GM20431 (cell line): ENCODE results near the gene CDH20.
"Not testable (repeated sequence)": the region's sequence is repeated elsewhere in the genome, so short reads cannot be mapped to it uniquely, and the experiment has no call there.

Experiments
- in situ Hi-C: fragments of 300-500 bp; cut with MseI, MboI; formaldehyde crosslinking; loops from one replicate; pipeline ENCODE4 v1.15.0; 2020; ENCODE audit warnings: low sequenced_read_pairs; ENCODE audit not compliant: unreplicated experiment

The CDH20 gene

DNA sequence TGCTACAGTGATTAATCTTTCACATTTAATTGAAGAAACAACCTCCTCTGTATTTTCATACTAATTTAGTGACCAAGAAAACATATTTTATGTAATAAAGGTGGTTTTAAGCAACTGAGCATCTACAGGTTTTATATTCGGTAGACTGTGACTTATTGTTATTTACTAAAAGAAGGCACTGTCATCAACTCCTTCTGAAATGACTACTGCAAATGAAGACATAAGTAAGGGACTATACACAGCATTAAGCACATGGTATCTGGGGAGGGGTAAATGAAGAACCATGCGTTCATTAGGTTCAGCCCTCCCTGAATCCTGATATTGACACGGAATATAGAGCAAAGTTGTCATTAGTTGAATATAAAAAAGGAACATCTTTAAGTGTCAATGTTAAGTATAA, 4.3 kb downstream of the CDH20 start:
- in situ Hi-C loops: no loop called here

DNA sequence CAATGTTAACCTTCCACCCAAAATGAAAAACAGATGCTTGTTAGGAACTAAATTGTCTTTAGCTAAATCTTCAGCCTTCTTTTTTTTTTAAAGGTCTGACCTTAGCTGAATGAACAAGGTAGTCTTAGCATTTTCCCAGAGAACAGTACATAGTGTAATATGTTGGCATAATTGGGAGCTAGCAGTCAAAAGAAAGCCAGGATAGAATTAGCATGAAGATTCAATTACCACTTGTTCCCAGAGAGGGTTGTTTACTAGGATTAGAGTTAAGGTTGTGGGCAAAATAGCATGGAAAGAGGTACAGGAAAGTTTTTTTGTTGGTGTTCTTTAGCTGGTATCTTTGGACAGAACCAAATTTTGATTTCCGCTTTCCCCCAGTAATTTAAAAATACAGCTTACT, 6.9 kb downstream of the CDH20 start:
- in situ Hi-C loops: no loop called here

DNA sequence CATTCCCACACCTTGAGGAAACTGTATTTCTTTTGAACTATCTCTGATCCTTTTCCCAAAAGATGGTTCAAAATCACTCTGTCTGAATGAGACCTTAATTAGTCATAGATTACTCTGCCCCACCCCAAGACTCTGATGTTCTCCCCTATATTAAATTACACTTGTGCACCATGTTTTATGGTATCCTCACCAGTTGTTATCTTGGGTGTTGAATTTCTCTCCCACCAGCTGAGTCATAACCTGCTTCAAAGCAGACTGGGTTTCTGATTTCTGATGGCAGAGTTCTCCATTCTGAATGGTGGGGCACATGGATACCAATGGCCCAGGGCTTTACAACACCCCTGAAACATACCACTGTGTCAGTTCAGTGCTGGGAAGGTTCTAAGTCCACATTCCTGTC, 15.0 kb downstream of the CDH20 start:
- in situ Hi-C loops: no loop called here

DNA sequence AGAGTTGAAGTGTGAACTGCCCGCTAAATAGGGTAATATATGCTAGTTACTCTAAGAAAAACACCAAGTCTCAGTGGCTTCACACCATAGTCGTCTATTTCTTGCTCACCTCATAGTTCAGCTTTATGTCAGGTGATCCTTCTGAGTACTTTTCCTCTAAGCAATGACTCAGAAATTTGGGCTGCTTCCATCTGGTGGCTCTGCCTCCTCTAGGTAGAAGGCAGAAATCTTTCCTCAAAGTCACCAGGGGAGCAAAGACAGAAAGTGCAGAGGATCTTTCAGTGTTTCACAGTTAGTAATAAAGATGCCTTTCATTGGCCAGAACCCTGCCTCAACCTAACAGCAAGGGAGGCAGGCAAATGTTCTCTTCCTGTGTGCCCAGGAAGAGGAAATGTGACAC, 17.3 kb downstream of the CDH20 start:
- in situ Hi-C loops: no loop called here

DNA sequence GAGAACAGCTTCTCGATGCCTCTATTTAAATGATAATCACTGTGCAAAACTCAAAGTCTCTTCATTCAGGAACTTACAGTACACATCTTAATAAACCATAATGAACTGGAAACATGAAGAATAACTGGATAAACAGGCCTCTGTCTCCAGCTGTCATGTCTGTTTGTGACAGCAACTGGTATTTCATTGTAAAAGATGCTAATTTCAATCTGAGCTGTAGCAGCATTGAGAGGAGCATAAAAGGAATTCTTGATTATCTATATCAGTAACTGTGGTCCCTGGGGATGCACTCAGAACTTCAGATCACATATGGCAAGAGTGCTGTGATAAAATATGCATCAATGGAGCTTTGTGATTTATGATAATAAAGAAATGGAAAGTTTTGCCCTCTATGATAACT, 18.8 kb downstream of the CDH20 start:
- in situ Hi-C loops: no loop called here

DNA sequence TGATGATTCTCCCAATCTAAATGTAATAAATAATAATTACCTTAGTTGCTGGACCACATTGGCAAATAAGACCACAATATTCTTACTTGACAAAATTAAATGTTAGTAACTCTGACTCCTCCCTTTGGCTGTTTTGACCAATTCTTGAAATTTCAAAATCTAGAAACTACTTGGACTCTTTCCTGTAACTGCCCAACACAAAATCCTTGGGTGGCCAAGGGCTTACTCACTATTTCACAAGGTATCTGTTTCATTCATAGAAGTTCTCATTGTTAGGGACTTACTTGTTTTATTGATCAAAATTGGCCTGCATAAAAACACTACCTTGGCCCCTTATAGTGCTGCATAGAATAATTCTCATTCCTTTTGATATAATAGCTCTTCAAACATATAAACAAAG, 19.4 kb downstream of the CDH20 start:
- in situ Hi-C loops: no loop called here

DNA sequence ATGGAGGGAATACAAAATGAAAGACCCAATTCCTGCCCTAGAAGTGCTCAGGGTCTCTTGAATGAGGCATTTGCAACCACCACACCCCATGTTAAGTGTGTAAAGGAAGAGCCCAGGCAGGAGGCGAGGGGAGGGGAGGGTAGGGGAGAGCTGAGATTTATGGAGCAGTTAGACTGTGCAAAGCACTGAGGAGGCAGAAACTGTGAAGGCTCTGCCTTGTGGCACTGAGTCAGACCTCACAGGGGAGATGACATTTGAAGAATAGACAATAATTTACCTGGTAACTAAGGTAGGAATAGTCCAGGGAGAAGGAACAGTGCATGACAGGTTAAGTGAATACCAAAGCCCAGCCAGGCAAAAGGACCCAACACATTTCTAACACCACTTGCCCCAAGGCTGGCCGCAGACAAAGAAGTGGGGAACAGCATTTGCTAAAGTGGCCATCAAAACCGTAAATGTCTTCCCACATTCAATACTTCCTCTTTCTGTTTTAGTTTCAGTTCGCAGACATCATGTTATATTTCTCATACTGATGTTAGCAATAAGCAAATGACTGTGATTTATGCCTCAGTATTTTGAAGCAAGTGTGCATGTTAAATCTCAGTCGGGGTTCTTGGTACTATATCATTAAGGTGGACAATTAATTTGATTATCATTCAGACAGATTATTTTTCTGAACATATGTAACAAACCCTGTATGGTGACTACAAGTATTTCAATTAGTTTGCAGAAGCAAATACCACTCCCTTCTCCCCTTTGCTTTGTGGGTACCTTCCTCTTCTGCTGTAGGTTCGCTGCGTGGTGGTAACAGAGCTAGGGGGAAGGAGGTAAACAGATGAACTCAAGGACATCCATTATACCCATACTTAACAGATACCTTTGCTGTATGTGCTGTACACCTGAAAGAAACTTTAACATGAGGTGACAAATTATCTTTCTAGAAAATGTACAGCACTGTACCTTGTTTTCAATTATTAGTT, 27.5 kb downstream of the CDH20 start:
- in situ Hi-C loops: no loop called here

DNA sequence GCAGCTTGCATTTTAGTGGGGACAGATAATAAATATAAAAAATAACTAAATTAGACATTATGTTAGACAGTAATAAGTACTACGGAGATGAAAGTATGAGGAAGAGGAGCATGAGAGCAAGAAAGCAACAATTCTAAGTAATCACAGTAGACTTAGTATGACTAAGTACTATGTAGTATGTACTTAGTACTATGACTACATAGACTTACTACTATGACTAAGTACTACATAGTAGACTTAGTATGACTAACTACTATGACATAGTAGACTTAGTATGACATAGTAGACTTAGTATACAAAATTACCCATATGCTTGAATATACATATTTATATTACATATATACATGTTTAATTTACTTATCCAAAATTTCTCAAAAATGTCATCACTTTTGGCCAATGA, 29.3 kb downstream of the CDH20 start:
- in situ Hi-C loops: no loop called here

DNA sequence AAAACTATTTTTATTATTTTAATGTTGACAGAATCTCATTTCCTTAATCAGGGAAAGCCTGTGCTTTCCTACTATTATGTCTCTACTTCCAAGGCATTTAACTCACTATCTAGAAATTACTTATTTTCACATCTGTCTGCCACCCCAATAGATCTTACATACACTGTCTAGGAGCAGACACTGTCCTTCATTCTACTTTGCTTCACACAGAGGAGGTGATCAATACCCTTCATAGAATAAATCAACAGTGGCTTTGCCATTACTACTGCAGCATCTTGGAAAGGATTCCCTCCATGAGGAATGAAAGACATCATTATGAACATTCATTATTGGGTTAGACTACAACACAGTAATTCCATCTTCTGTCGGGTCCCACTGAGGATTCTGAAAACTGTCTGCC, 31.7 kb downstream of the CDH20 start:
- in situ Hi-C loops: no loop called here

DNA sequence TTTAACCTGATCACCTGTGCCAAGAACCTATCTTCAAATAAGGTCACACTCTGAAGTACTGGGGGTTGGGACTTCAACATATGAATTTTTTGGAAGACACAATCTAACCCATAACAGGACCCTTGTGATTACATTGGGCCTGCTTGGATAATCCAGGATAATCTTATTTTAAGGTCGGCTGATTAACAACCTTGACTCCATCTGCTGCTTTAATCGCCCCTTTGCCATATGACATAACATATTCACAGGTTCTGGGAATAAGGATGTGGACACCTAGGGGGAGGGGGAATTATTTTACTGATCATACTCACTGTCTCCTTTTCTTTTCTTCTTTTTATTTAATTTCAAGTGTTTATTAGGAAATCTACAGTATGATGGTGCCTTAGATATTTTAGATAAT, 34.8 kb downstream of the CDH20 start:
- in situ Hi-C loops: no loop called here

DNA sequence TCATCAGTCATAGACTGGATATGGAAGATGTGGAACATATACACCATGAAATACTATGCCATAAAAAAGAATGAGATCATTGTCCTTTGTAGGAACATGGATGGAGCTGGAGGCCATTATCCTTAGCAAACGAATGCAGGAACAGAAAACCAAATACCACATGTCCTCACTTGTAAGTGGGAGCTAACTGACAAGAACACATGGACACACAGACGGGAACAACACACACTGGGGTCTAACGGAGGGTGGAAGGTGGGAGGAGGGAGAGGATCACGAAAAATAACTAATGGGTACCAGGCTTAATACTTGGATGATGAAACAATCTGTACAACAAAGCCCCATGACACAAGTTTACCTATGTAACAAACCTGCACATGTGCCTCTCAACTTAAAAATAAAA, 36.4 kb downstream of the CDH20 start:
- in situ Hi-C loops: not testable (repeated sequence)

DNA sequence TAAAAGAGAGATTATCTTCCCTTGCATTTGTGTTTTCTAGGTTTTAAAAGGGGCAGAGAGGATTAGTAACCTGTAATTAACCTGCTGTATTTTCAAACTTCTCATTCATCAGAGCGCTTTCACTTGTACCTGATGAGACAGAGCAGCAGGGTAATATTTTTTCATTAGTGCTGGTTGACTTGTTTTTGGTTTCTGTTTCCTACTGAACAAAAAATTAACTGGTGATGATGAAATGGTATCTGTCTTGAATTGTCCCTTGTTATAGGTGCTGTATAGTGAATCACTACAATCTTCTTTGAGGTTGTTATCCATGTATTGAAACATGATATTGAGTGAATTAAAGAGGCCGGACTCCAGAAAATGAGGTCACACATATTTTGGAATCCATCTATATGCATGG, 37.9 kb downstream of the CDH20 start:
- in situ Hi-C loops: no loop called here

DNA sequence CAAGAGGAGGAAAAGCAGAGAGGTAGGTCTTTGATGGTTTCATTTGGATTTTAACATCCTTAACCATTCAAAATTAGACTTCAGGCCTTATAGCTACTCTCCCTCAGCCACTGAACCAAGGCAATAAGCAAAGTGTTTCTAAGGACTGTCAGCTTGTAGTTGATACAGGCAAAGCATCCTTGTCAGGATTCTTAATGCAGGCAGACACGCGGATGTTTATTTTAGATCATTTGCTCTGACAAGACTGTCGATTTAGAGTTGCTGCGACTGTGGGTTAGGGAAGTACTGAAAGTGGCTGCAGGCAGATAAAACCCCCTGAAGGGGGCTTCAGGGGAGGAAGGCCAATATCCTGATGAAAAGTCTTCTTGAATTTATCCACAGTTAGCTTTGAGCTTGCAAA, 46.6 kb downstream of the CDH20 start:
- in situ Hi-C loops: no loop called here

DNA sequence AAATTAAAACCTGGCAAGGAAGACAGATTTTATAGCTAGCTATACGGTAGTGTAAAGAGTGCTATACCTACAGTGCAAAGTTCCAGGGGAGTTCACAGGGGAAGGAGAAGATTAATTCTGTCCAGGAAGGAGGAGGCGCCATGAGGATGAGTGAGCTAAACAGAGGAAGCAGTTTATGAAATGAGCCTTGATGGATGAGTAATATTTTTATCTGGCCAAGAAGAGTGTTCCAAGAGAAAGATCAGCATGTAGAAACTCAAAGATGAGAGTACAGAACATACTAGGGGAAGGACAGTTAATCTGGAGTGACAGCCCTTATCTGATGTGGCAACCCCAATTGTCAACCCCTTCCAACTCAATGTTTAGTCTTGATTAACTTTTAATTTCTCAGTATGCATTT, 54.8 kb downstream of the CDH20 start:
- in situ Hi-C loops: no loop called here

DNA sequence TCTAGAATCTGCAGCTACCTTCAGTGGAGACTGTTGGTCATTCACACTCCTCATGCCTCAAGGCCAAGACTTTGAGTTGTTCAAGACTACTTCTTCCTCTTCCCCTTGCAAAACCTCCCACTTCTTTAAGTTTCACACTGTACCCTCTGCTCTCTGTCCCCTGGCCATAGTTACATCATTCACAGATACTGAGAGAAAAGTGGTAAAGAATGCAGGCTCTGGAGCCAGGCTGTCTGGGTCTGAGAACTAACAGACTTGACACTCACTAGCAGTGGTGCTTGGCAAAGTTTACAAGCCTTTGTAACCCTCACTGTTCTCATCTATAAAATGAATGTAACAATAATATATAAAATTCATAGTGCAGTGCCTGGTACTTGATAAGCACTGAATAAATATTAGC, 61.8 kb downstream of the CDH20 start:
- in situ Hi-C loops: no loop called here

DNA sequence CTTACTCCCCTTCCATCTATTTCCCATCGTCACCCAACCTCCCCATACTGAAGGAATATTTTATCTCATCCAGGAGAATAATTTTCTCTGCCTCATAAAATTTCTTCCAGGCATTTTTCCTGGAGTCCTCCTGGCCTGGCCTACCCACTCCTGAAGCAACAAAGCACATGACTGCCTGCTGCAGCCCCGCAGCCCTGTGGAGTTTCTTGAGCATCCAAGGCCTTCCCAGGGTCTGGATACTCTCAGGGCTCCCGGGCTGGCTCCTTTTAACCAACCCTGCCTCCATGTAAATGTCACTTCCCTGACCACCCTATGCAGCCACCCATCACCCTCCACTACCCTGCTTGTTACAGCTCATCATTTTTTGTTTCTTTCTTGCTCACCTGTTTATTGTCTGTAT, 64.0 kb downstream of the CDH20 start:
- in situ Hi-C loops: no loop called here

DNA sequence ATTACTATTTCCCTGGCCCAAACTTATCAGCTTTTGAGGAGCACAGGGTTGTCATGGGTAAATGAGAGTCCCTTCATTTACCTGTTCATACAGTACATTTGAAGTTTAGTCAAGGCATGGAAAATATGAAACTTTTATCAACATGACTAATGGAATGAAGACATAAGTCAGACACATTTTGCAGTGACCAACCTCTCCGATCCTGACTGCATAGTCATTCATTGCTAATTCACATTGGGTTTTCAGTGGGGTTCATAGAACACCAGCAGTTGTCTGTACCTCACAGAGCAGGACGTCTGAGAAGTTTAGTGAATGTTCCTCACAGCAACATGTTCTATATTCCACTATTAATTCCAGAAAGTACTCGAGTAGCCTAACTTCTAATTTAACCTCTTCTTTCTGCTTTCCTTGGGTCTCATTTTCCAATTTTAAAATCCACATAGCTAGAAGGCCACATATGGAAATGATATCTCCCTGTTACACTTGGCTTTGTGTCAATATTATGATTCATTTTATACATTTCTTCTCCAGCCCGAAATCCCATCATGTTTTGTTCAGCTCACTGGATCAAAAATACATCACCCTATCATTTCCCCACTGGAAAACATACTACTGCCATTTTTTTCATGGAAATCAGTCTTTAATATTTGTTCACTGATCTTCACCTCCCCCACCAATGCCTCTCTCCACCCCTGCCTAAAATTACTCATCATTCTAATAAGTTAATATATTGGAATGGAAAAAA, 65.9 kb downstream of the CDH20 start:
- in situ Hi-C loops: no loop called here

DNA sequence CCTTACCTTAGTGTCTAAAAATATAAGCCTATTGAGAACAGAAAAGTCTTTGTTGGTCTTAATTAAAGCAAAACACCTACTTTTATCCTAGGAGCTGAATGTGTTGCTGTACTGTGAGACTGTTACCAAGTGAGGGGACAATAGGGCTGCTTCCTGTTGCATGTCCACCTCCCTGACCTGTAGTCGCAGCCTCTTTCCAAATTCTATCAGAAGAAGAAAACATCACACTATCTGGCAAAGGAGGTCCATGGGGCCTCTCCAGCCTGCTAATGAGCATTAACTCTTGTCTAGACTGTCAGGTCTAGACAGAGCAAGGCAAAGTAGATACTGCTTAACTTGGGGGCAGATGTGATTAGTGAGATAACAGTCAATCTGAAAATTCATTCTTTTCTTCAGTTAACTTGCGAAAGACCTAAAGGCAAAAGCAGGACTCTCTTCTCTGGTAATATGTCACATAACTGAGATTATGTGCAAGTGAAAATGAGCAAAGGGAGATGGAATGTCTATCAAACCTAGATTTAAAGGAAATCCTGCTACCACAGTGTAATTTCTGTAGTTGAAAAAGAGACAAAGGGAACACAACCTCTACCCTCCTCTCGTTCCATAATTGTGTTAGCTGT, 66.9 kb downstream of the CDH20 start:
- in situ Hi-C loops: no loop called here

DNA sequence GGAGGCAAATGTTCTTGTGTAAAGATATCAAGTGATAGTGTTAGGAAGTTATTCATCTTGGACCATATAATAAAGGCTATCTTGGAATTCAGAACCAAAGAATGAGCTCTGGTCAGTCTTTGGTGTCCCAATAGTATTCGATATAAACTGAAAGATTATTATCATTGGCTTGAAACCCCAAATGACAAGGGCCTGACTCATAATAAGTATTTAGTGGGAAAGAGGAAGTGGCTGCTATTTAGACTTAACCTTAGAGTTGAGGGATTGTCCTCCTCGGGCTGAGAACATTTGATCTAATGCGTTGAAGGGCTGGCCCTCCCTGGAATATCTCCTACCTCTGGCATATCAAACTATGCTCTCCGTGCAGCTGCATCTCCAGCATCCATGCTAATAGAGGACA, 67.5 kb downstream of the CDH20 start:
- in situ Hi-C loops: no loop called here

DNA sequence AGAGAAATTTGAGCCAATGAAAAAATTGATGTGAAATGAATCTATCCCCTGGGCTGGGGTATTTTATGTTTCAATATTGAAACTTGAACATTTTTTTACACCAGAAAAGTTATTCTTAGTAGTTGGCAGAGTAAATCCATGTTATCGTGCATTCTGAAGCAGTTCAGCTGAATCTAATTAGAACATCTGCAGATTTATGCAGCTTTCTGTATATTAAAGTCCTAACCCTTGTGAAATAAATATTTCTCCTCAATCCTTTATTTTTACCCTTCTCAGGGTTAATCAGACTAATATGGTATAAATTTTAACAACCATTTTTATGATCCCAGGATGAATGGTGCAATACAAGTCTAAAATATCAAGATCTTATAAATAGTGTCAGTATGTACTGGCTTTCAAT, 69.5 kb downstream of the CDH20 start:
- in situ Hi-C loops: no loop called here

DNA sequence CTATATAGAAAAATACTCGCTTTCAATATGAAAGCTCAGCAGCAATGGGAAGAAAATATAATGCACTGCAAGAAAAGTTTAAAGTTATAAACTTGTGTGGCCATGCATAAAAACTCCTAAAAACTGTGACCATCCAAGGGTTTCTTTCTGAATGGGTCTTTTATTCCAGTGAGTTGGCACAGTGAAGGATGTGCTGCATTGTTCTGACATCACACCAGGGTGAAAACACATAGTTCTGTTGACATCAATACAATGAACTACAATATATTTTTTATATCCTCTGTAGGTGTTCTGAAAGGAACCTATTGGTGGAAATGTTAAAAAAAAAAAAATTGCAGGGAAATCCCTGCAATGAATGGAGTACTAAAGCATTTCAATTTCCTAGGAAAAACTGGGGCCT, 80.2 kb downstream of the CDH20 start:
- in situ Hi-C loops: no loop called here
